NCI-H1436 treated with DMSO at 0.1 percent for 48 hours (cell line): ENCODE results near the gene GCNA.

Experiments used
- DNase-seq: peaks from one replicate; lab custom pipeline; 2025; lab: John Stamatoyannopoulos, UW

Gene GCNA

GRCh38 chrX:71616672-71617529 lies 38.7 kb downstream of the GCNA start:
- DNase-seq, result no peak

DNA sequence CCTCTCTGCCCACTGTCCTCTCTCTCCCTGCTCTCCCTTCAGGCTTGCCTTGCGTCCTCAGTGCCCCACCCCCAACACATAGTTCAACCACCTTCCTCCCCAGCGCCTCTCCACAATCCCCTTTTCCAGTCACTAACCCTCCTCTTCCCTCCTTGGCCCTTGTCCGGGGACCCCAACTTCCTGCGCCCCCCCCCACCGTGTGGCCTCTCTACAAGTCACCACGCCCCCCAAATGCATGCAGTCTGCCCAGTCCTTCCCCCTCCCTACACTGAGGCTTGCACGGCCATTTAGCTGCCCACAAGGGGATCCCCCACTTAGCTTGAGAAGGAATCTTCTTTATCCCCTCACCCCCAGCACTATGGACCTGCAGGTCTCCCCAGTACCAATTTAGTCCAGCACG lies 39.5 kb downstream of the GCNA start:
- DNase-seq, result no peak

DNA sequence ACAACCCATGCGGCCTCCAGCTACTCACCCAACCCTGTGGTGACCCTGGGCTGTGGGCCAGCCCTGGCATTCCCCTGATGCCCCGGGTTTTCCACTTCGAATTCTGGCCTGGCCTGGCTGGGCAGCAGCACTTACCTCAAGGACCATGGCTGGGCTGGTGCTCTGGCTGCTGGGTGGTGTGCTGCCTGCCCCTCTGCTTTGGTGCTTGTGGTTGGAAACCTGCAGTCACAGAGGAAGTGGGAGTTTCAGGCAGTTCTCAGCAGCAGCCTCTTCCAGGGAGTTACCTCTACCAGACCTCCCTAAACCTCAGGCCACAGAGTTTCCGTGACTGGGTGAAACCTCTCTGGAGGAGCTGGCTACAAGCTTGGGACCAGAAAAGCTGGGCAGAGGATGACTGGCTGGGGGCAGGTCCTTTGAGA lies 40.1 kb downstream of the GCNA start, which contains the start of gene CXCR3:
Gene CXCR3 (minus strand): TSS at position 209 of the 419 bp plus-strand sequence. CDS start 62 bp downstream, at position 147.
- no peak for DNase-seq

DNA sequence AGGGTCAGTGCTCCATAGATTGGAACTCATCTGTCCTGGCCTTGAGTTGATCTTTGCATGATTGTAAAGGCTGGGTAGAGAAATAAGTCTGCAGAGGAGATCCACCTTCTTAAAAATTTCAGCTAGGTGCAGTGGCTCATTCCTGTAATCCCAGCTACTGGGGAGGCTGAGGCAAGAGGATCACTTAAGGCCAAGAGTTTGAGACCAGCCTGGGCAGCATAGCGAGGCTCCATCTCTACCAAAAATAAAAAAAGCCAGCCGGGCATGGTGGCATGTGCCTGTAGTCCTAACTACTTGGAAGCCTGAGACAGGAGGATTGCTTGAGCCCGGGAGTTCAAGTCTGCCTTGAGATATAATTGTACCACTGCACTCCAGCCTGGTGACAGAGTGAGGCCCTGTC lies 40.5 kb downstream of the GCNA start:
- DNase-seq, result no peak

DNA sequence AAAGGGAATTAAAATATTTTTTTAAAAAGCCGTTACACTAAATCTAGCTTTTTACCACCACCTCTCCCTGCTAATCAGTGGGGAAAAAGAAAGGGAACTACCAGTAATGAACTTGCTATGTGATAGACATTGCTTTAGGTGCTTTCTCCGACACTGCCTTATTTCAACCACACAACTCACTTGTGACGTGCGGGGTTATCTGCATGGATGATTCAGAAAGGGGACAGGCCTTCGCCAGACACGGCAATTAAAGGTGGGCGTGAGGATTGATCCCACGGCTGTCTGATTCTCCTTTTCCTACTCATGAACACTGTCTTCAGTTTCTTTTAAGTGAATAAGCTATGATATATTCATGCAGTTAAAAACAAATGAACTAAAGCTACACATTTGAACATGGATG lies 41.0 kb downstream of the GCNA start:
- DNase-seq, result no peak

DNA sequence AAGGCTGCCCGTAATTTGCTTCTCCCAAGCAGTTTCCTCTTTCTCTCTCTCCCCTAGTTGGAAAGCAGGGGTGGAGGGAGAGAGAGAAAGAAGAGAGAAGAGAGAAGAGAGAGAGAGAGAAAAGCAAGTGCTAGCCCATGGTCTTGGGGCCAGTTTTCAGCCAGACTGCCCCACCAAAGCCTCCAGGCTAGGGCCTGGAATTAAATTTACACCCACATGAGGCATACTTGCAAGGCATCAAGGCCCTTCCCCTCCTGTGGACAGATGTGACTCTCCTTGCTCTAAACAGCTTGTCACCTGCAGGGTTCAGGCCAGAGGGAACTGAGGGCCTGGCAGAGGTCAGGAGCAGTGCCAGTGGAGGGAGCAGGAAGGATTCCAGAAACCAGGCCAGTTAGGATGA lies 41.7 kb downstream of the GCNA start:
- no peak for DNase-seq

- no peak for DNase-seq
Measured at GRCh38 chrX:71621603-71622002, 43.4 kb downstream of the GCNA start.

DNA sequence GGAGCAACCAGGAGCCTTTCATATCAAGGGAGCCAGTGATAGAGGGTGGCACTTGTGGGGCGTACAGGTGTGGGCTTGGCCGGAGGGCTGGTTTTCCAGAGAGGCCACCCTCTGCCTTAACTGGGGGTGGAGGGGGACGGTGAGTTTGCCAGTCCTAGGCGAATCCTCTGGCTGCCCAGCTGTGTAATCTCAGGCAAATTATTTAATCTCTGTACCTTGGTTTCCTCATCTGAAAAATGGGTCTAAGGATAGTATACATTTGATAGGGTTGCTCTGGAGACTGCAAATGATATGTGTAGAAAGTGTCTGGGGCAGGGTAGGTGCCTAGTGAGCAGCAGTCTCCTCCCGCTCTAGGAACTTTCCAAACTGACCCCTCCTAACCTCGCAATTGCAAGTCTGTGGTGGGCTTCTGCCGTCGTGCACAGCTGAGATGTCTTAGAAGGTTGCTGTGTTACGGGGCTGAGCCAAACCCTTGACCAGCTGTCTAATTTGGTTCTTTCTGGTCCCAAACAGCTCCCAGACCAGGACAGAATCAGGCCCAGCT lies 43.9 kb downstream of the GCNA start:
- no peak for DNase-seq

GRCh38 chrX:71622576-71623450 lies 44.6 kb downstream of the GCNA start:
- no peak for DNase-seq

GRCh38 chrX:71623714-71624113 lies 45.5 kb downstream of the GCNA start:
- DNase-seq, result no peak

DNA sequence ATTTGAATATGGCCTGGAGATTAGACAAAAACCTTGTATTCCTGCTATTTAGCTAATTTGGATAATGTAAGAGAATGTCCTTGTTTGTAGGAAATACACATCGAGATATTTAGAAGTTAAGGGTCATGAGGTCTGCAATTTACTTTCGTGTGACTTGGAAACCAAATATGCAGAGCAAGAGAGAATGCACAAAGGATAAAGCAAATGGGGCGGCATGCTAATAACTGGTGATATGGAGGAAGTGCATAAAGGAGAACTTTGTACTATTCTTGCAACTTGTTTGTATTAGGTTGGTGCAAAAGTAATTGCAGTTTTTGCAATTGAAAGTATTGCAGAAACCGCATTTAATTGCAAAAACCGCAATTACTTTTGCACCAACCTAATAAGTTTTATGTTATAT lies 47.2 kb downstream of the GCNA start:
- no peak for DNase-seq

DNA sequence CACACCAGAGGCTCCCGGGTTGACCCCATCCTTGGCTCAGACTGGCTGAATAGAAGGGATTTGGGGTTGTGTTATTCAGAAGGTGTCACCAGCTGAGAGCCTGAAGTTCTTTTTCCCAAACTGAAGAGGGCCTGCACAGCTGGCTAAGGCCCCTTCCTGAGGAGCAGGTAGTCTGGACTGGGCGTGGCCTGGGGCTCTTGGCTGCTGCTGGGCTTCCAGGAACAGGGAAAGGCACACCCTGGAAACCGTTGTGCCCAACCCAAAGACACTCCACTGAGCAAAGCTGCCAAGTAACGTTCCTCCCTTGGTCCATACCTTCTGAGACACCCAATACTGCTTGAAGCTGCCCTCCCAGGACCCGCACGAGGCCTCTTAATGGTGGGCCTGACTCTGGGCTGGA lies 48.3 kb downstream of the GCNA start:
- DNase-seq, result no peak

- DNase-seq, result no peak
Measured at GRCh38 chrX:71627588-71628404, 49.6 kb downstream of the GCNA start.

DNA sequence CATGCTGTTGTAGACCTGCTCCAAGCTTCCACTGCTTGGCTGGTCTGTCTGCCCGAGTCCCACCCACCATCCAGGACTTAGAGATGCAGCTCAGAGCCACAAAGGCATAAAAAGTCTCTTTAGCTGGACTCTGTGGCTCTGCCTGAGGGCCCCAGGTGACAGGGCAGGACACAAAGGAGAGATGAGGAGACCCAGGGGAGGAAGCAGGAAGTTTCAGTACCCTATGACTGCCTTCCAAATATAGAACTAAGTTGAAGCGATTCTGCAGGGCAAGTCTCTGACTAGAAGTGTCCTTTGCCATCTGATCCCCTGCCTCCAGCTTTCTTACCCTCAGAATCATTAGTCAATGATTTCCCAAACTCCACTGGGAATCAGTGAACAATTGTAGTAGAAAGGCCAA lies 51.2 kb downstream of the GCNA start:
- no peak for DNase-seq

DNA sequence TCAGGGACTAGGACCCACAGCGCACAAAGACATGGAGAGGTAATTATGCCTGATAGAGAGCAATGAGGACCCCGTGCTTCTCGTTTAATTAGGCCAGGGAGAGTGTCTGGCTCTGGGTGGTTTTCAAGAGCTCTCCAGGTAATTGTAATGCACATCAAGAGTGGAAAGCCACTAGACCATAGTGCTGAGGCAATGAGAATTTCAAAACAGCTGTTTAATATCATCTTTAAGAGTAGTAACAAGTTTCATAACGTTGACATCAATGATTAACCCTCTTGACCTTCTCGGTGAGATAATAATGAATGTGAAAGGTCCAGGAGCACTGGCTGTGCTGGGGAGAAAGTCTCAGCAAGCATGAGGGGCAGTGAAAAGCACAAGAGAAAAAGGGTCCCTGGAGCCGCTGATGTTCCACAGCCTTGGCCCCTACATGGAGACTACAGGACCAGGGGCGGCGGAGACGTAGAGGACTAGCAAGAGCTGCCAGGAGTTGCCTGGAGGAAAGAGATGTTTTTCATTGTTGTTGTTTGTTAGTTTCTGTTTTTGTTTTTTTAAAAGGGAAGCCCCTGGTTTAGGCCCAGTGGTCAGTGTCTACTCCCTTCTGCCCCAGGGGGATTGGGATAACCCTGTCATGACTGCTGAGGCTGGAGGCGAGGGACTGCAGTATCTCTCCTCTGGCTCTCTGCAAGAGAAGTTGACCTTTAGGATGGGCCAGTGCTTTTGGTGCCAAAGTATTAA lies 54.9 kb downstream of the GCNA start:
- DNase-seq, result peak; percentile 93

GRCh38 chrX:71634366-71634765 lies 56.1 kb downstream of the GCNA start:
- no peak for DNase-seq

GRCh38 chrX:71636438-71637252 lies 58.4 kb downstream of the GCNA start:
- DNase-seq, result peak; percentile 86

DNA sequence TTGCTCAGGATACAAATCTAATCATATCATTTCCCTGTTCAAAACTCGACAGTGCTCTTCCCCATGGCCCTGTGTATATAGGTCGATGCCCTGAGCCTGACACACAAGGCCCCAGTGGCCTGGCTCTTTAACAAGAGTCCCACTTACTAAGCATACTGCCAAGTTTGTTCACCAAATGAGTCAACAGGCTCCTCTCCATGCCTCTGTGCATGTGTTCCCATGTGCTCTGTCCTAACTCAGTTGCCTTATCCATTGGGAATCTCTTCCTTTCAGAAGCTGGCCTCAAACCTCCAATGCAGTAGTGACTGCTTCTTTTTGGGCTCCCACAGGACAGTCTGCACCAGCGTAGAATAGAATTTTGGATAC lies 59.0 kb downstream of the GCNA start:
- no peak for DNase-seq

DNA sequence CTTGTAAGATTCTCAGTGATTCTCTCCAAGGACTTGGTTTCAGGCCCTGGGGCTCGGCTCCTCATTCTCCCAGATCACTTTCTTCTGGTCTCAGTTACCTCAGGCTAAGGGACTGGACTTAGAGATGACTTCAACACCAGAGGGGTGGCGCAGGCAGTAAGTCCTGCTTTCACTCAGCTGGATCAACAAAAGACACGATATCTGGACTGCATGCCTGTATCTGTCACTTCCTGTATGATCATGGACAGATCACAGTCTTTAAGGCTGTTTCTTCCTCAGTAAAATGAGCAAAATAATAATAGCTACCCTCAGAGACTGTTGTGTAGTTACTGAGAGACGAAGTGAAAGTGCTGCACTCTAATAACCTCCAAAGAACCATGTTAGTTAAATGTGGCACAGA lies 59.6 kb downstream of the GCNA start:
- DNase-seq, result no peak

DNA sequence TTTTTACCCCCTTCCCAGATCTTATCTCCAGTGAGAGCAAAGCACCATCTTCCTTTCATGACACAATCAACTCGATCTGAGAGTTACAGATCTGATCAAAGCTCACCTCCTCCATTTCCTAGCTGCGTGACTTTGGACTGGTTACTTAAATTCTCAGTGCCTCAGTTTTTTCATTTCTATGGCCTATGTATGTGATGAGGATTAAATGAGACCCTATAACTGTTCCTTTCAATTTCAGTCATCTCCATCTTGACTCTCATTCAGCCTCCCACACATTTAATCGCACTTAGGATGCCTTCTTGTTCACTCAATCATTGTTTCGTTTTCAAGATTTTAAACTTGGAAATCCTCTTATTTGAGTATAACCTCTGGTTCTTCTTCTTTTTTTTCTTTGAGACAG lies 60.2 kb downstream of the GCNA start:
- no peak for DNase-seq
